DMS79 (cell line): ENCODE measurements around the gene FLACC1.
A peak's percentile ranks its signal among the peaks of the same experiment; 100 is the strongest.
"Not testable (repeated sequence)": the region's sequence is repeated elsewhere in the genome, so short reads cannot be mapped to it uniquely, and the experiment has no call there.

Source experiments
- DNase-seq: peaks from one replicate; lab custom pipeline; 2025; lab: John Stamatoyannopoulos, UW

The FLACC1 gene

GRCh38 chr2:201357221-201357620, at the start of gene FLACC1:
TSS of gene FLACC1 (minus strand) at chr2:201357345. CDS start at chr2:201351404, 5,941 bp downstream.
- DNase-seq = no peak

GRCh38 chr2:201406077-201406662, 49.0 kb upstream of the FLACC1 start:
- no peak for DNase-seq

GRCh38 chr2:201404699-201405280, 47.6 kb upstream of the FLACC1 start:
- no peak for DNase-seq

- peak; percentile 87 for DNase-seq
Observed at GRCh38 chr2:201403880-201404279, 46.7 kb upstream of the FLACC1 start.

- no peak for DNase-seq
Observed at GRCh38 chr2:201402651-201403562, 45.8 kb upstream of the FLACC1 start.

- DNase-seq = peak; percentile 73
Observed at GRCh38 chr2:201401815-201402214, 44.7 kb upstream of the FLACC1 start.

- no peak for DNase-seq
Observed at GRCh38 chr2:201396595-201396994, 39.5 kb upstream of the FLACC1 start.

GRCh38 chr2:201383136-201383535, 26.0 kb upstream of the FLACC1 start:
- DNase-seq = no peak

GRCh38 chr2:201378496-201379397, 21.6 kb upstream of the FLACC1 start:
- DNase-seq = no peak

- no peak for DNase-seq
Observed at GRCh38 chr2:201377218-201377617, 20.1 kb upstream of the FLACC1 start.

GRCh38 chr2:201369775-201370174, 12.6 kb upstream of the FLACC1 start:
- DNase-seq = no peak

- not testable (repeated sequence) for DNase-seq
Observed at GRCh38 chr2:201369318-201369717, 12.2 kb upstream of the FLACC1 start.

GRCh38 chr2:201366146-201366545, 9.0 kb upstream of the FLACC1 start:
- no peak for DNase-seq

GRCh38 chr2:201363857-201364560, 6.9 kb upstream of the FLACC1 start:
- DNase-seq = no peak

GRCh38 chr2:201362396-201362795, 5.3 kb upstream of the FLACC1 start:
- no peak for DNase-seq

GRCh38 chr2:201361078-201361733, 4.1 kb upstream of the FLACC1 start:
- DNase-seq = no peak

- no peak for DNase-seq
Observed at GRCh38 chr2:201360256-201360655, 3.1 kb upstream of the FLACC1 start.

- DNase-seq = no peak
Observed at GRCh38 chr2:201358684-201359083, 1.5 kb upstream of the FLACC1 start.

- no peak for DNase-seq
Observed at GRCh38 chr2:201353116-201353515, 4.0 kb downstream of the FLACC1 start.

- no peak for DNase-seq
Observed at GRCh38 chr2:201350879-201351278, 6.3 kb downstream of the FLACC1 start.

- DNase-seq = no peak
Observed at GRCh38 chr2:201349601-201350000, 7.5 kb downstream of the FLACC1 start.
